Gastroesophageal sphincter (tissue), 4 donors: ENCODE measurements around the gene OR4D10. TPM values are rescaled to one million over a fixed set of nuclear protein-coding genes. Genes with fewer than 3 reads are reported as not detected.
A peak's percentile ranks its signal among the peaks of the same experiment; 100 is the strongest.

Source experiments
- ATAC-seq: fragments of 150-250 bp; one replicate; pipeline ENCODE4 v1.9.1; 2016; ENCODE audit warnings: mild to moderate bottlenecking, moderate library complexity
- H3K27ac ChIP-seq, 4 donors: fragments of 200-600 bp; sonication (generic) in 3 of 4; 1 replicate in 3 of 4; 2 replicates in 1 of 4; pipeline ENCODE4 v1.5.1; 2016 to 2019
- H3K27me3 ChIP-seq: fragments of 200-600 bp; sonication (generic); one replicate; pipeline ENCODE4 v1.5.1; 2019
- H3K36me3 ChIP-seq, 2 donors: fragments of 200-600 bp; sonication (generic); one replicate each; pipeline ENCODE4 v1.5.1; 2019; ENCODE audit warnings: control low read depth in 1 of 2
- H3K4me1 ChIP-seq, 3 donors: fragments of 200-600 bp; sonication (generic); 1 replicate in 2 of 3; 2 replicates in 1 of 3; pipeline ENCODE4 v1.5.1; 2016 to 2019; ENCODE audit warnings: control low read depth in 2 of 3
- H3K4me3 ChIP-seq, 2 donors: fragments of 200-600 bp; sonication (generic); one replicate each; pipeline ENCODE4 v1.5.1; 2019; ENCODE audit warnings: mild to moderate bottlenecking in 1 of 2, moderate library complexity in 1 of 2
- H3K9me3 ChIP-seq, 3 donors: fragments of 200-600 bp; sonication (generic); one replicate each; pipeline ENCODE4 v1.5.1; 2017 to 2019; ENCODE audit warnings: control low read depth in 2 of 3
- CTCF ChIP-seq, 4 experiments: fragments of 200-600 bp in 2 of 4; fragments of 450-650 bp in 2 of 4; sonication (generic) in 1 of 4; IDR thresholded peaks; one replicate each; pipeline ENCODE4 v1.5.1; 2017 to 2019; ENCODE audit warnings: antibody characterized with exemption in 4 of 4, mild to moderate bottlenecking in 2 of 4, moderate library complexity in 2 of 4
- EP300 ChIP-seq: sonication (generic); formaldehyde crosslinking; IDR thresholded peaks from one replicate; pipeline ENCODE4 v1.6.1; 2017; ENCODE audit warnings: antibody characterized with exemption, mild to moderate bottlenecking
- POLR2A ChIP-seq, 2 donors: fragments of 450-650 bp; IDR thresholded peaks; one replicate each; pipeline ENCODE4 v1.6.1; 2017; ENCODE audit warnings: antibody characterized with exemption in 2 of 2, mild to moderate bottlenecking in 2 of 2, moderate library complexity in 1 of 2
- POLR2AphosphoS5 ChIP-seq: sonication (generic); formaldehyde crosslinking; IDR thresholded peaks from one replicate; pipeline ENCODE4 v1.6.1; 2017; ENCODE audit warnings: antibody characterized with exemption
- WGBS, 2 donors: methylation state at CpG; one replicate each; pipeline ENCODE4 v1.1.5; 2018; ENCODE audit warnings: low coverage in 1 of 2; 5-methylcytosine and 5-hydroxymethylcytosine counted together
- total RNA-seq, 4 donors: library from RNA; depleted of rRNA; stranded (reverse); fragments of >200 nt; gene quantifications; one replicate each; pipeline ENCODE4 v1.1.0, GENCODE V29; 2016

OR4D10 gene
- total RNA-seq, 4 donors from 2014 or later = not detected

GRCh38 chr11:59456661-59457060, 16.5 kb upstream of the OR4D10 start, which contains the start of gene OR4D6:
Gene OR4D6 (plus strand): TSS chr11:59456961. CDS start chr11:59456961, 0 bp downstream.
- H3K4me1 ChIP-seq = no peaks in the 10 kb centered on the region
- ATAC-seq = no peak
- no peak for TF ChIP-seq CTCF (IDR thresholded peaks at IDR 0.05)
- TF ChIP-seq EP300 = no peak
- TF ChIP-seq POLR2A (IDR thresholded peaks at IDR 0.05) = no peak
- TF ChIP-seq POLR2AphosphoS5 = no peak
- H3K27ac ChIP-seq = no peak within 1 kb of the TSS
- 84 to 100% methylated on average over 2 of the region's 2 CpGs for WGBS, 2 donors
- no peak within 1 kb of the TSS for H3K4me3 ChIP-seq
- H3K36me3 ChIP-seq = no peaks in the 10 kb centered on the region
- no peaks in the 10 kb centered on the region for H3K27me3 ChIP-seq
- no peaks in the 10 kb centered on the region for H3K9me3 ChIP-seq

GRCh38 chr11:59459916-59460315, 13.2 kb upstream of the OR4D10 start:
- WGBS, 2 donors = 54 to 56% methylated on average over 3 of the region's 3 CpGs
- no peaks in the 10 kb centered on the region for H3K4me1 ChIP-seq
- ATAC-seq = no peak
- TF ChIP-seq EP300 (no peak), POLR2AphosphoS5 (no peak), CTCF (IDR thresholded peaks at IDR 0.05) (no peak), POLR2A (IDR thresholded peaks at IDR 0.05) (no peak)
- H3K36me3 ChIP-seq = no peaks in the 10 kb centered on the region
- no peak overlapping the region for H3K4me3 ChIP-seq
- H3K27ac ChIP-seq = no peak overlapping the region
- H3K9me3 ChIP-seq = no peaks in the 10 kb centered on the region
- no peaks in the 10 kb centered on the region for H3K27me3 ChIP-seq

- ATAC-seq = peak; percentile 81
- TF ChIP-seq EP300 = no peak
- peak; percentile 7 for TF ChIP-seq POLR2AphosphoS5
- no peak for TF ChIP-seq POLR2A (IDR thresholded peaks at IDR 0.05)
- no peak for TF ChIP-seq CTCF (IDR thresholded peaks at IDR 0.05)
- H3K27ac ChIP-seq = no peak overlapping the region
- no peaks in the 10 kb centered on the region for H3K27me3 ChIP-seq
- 31% methylated on average over 5 of the region's 5 CpGs for WGBS, 2 donors
- H3K9me3 ChIP-seq = no peaks in the 10 kb centered on the region
- H3K36me3 ChIP-seq = no peaks in the 10 kb centered on the region
- no peaks in the 10 kb centered on the region for H3K4me1 ChIP-seq
- H3K4me3 ChIP-seq = no peak overlapping the region
Observed at GRCh38 chr11:59463190-59463641, 9.9 kb upstream of the OR4D10 start.

GRCh38 chr11:59475176-59475575, 2.1 kb downstream of the OR4D10 start:
- peak; percentile 43 for ATAC-seq
- no peaks in the 10 kb centered on the region for H3K36me3 ChIP-seq
- TF ChIP-seq EP300 = no peak
- TF ChIP-seq CTCF (IDR thresholded peaks at IDR 0.05) = no peak
- no peak for TF ChIP-seq POLR2AphosphoS5
- no peak for TF ChIP-seq POLR2A (IDR thresholded peaks at IDR 0.05)
- H3K27ac ChIP-seq = no peak overlapping the region
- no peak overlapping the region for H3K4me3 ChIP-seq
- 65 to 70% methylated on average over 6 to 7 of the region's 9 CpGs for WGBS, 2 donors
- no peaks in the 10 kb centered on the region for H3K9me3 ChIP-seq
- H3K27me3 ChIP-seq = no peaks in the 10 kb centered on the region
- H3K4me1 ChIP-seq = no peaks in the 10 kb centered on the region

- Histone ChIP-seq H3K4me1 (no peaks in the 10 kb centered on the region), H3K4me3 (no peak overlapping the region), H3K36me3 (no peaks in the 10 kb centered on the region), H3K27me3 (no peaks in the 10 kb centered on the region), H3K27ac (no peak overlapping the region), H3K9me3 (no peaks in the 10 kb centered on the region)
- TF ChIP-seq CTCF (IDR thresholded peaks at IDR 0.05) (no peak), POLR2A (IDR thresholded peaks at IDR 0.05) (no peak), POLR2AphosphoS5 (no peak), EP300 (no peak)
- ATAC-seq = no peak
Observed at GRCh38 chr11:59479906-59480305, 6.8 kb downstream of the OR4D10 start.
